IPS-20b (cell line): ENCODE measurements around the gene UBXN10.

Experiments
- H3K27ac ChIP-seq: one replicate; pipeline ENCODE4 v1.5.1; 2013; ENCODE audit warnings: low read length
- H3K27me3 ChIP-seq: 2 replicates; pipeline ENCODE4 v1.6.1; 2013; ENCODE audit warnings: mild to moderate bottlenecking, low read length, inconsistent platforms; ENCODE audit not compliant: insufficient read depth
- H3K36me3 ChIP-seq: 2 replicates; pipeline ENCODE4 v1.6.1; 2013; ENCODE audit warnings: low read depth, mild to moderate bottlenecking, inconsistent platforms, low read length, moderate library complexity; ENCODE audit not compliant: insufficient read depth
- H3K4me1 ChIP-seq: 2 replicates; pipeline ENCODE4 v1.6.1; 2013; ENCODE audit warnings: mild to moderate bottlenecking, control low read depth, inconsistent platforms, low read length, moderate library complexity; ENCODE audit not compliant: insufficient read depth
- H3K4me3 ChIP-seq: 2 replicates; pipeline ENCODE4 v1.5.1; 2013; ENCODE audit warnings: mild to moderate bottlenecking, low read length, inconsistent platforms
- H3K9ac ChIP-seq: 2 replicates; pipeline ENCODE4 v1.6.1; 2013; ENCODE audit warnings: low read depth, mild to moderate bottlenecking, inconsistent platforms, low read length, moderate library complexity
- H3K9me3 ChIP-seq: 2 replicates; pipeline ENCODE4 v1.6.1; 2013; ENCODE audit warnings: mild to moderate bottlenecking, low read depth, low read length, inconsistent platforms; ENCODE audit not compliant: insufficient read depth

UBXN10 gene

GRCh38 chr1:20154301-20154831 lies 31.5 kb upstream of the UBXN10 start:
- Histone ChIP-seq H3K4me1 (peaks cover 3% of the 10 kb centered on the region; the same call in 1 of the 2 replicates), H3K9ac (no peak overlapping the region), H3K9me3 (peaks cover 2% of the 10 kb centered on the region; the same call in 1 of the 2 replicates), H3K36me3 (no peaks in the 10 kb centered on the region), H3K27me3 (no peaks in the 10 kb centered on the region), H3K4me3 (no peak overlapping the region), H3K27ac (no peak overlapping the region)

GRCh38 chr1:20158358-20159070 lies 27.4 kb upstream of the UBXN10 start:
- no peaks in the 10 kb centered on the region for H3K36me3 ChIP-seq
- no peak overlapping the region for H3K4me3 ChIP-seq
- H3K27ac ChIP-seq, result no peak overlapping the region
- H3K27me3 ChIP-seq, result no peaks in the 10 kb centered on the region
- no peaks in the 10 kb centered on the region for H3K4me1 ChIP-seq
- H3K9me3 ChIP-seq, result peaks cover 25% of the 10 kb centered on the region
- no peak overlapping the region for H3K9ac ChIP-seq

- Histone ChIP-seq H3K36me3 (no peaks in the 10 kb centered on the region), H3K27me3 (no peaks in the 10 kb centered on the region), H3K9me3 (peaks cover 25% of the 10 kb centered on the region), H3K4me1 (no peaks in the 10 kb centered on the region), H3K27ac (no peak overlapping the region), H3K4me3 (no peak overlapping the region), H3K9ac (no peak overlapping the region)
Observed at GRCh38 chr1:20160034-20160433, 25.9 kb upstream of the UBXN10 start.

- H3K9ac ChIP-seq, result no peak overlapping the region
- H3K9me3 ChIP-seq, result peaks cover 22% of the 10 kb centered on the region
- H3K36me3 ChIP-seq, result no peaks in the 10 kb centered on the region
- H3K4me3 ChIP-seq, result no peak overlapping the region
- no peaks in the 10 kb centered on the region for H3K27me3 ChIP-seq
- H3K4me1 ChIP-seq, result no peaks in the 10 kb centered on the region
- no peak overlapping the region for H3K27ac ChIP-seq
Observed at GRCh38 chr1:20164694-20165202, 21.1 kb upstream of the UBXN10 start.

GRCh38 chr1:20165522-20165951 lies 20.4 kb upstream of the UBXN10 start:
- H3K27ac ChIP-seq, result no peak overlapping the region

GRCh38 chr1:20166051-20166450 lies 19.8 kb upstream of the UBXN10 start:
- no peaks in the 10 kb centered on the region for H3K27me3 ChIP-seq
- H3K4me1 ChIP-seq, result no peaks in the 10 kb centered on the region
- H3K36me3 ChIP-seq, result no peaks in the 10 kb centered on the region
- H3K9me3 ChIP-seq, result peaks cover 9% of the 10 kb centered on the region
- no peak overlapping the region for H3K27ac ChIP-seq
- H3K4me3 ChIP-seq, result no peak overlapping the region
- no peak overlapping the region for H3K9ac ChIP-seq

More at GRCh38 chr1:20165522-20165951, 20.4 kb upstream of the UBXN10 start:
- H3K9ac ChIP-seq, result no peak overlapping the region
- H3K4me3 ChIP-seq, result no peak overlapping the region
- H3K4me1 ChIP-seq, result no peaks in the 10 kb centered on the region
- no peaks in the 10 kb centered on the region for H3K36me3 ChIP-seq
- H3K27me3 ChIP-seq, result no peaks in the 10 kb centered on the region
- peaks cover 14% of the 10 kb centered on the region for H3K9me3 ChIP-seq

- H3K9ac ChIP-seq, result no peak overlapping the region
- H3K27me3 ChIP-seq, result no peaks in the 10 kb centered on the region
- H3K4me3 ChIP-seq, result no peak overlapping the region
- H3K9me3 ChIP-seq, result peaks cover 2% of the 10 kb centered on the region; the same call in 1 of the 2 replicates
- H3K27ac ChIP-seq, result no peak overlapping the region
- H3K36me3 ChIP-seq, result no peaks in the 10 kb centered on the region
- no peaks in the 10 kb centered on the region for H3K4me1 ChIP-seq
Observed at GRCh38 chr1:20167126-20167525, 18.8 kb upstream of the UBXN10 start.

GRCh38 chr1:20168564-20169491 lies 17.1 kb upstream of the UBXN10 start:
- H3K27me3 ChIP-seq, result no peaks in the 10 kb centered on the region
- H3K36me3 ChIP-seq, result no peaks in the 10 kb centered on the region
- no peak overlapping the region for H3K9ac ChIP-seq
- peaks cover 2% of the 10 kb centered on the region; the same call in 1 of the 2 replicates for H3K9me3 ChIP-seq
- no peak overlapping the region for H3K27ac ChIP-seq
- H3K4me1 ChIP-seq, result no peaks in the 10 kb centered on the region
- no peak overlapping the region for H3K4me3 ChIP-seq

GRCh38 chr1:20169932-20170331 lies 16.0 kb upstream of the UBXN10 start:
- Histone ChIP-seq H3K36me3 (no peaks in the 10 kb centered on the region), H3K9ac (no peak overlapping the region), H3K27me3 (no peaks in the 10 kb centered on the region), H3K4me3 (no peak overlapping the region), H3K9me3 (peaks cover 2% of the 10 kb centered on the region; the same call in 1 of the 2 replicates), H3K4me1 (no peaks in the 10 kb centered on the region), H3K27ac (no peak overlapping the region)

GRCh38 chr1:20172033-20172590 lies 13.8 kb upstream of the UBXN10 start:
- no peaks in the 10 kb centered on the region for H3K36me3 ChIP-seq
- H3K27me3 ChIP-seq, result no peaks in the 10 kb centered on the region
- H3K4me1 ChIP-seq, result no peaks in the 10 kb centered on the region
- no peak overlapping the region for H3K4me3 ChIP-seq
- no peak overlapping the region for H3K9ac ChIP-seq
- H3K9me3 ChIP-seq, result no peaks in the 10 kb centered on the region
- H3K27ac ChIP-seq, result no peak overlapping the region

- no peaks in the 10 kb centered on the region for H3K4me1 ChIP-seq
- H3K9me3 ChIP-seq, result no peaks in the 10 kb centered on the region
- no peak overlapping the region for H3K27ac ChIP-seq
- H3K4me3 ChIP-seq, result no peak overlapping the region
- H3K36me3 ChIP-seq, result no peaks in the 10 kb centered on the region
- no peak overlapping the region for H3K9ac ChIP-seq
- peaks cover 18% of the 10 kb centered on the region for H3K27me3 ChIP-seq
Observed at GRCh38 chr1:20174937-20175666, 10.8 kb upstream of the UBXN10 start.
